Upper lobe of left lung (tissue), 6 donors: ENCODE results near the gene TCL1A. TPM values are rescaled to one million over a fixed set of nuclear protein-coding genes. Genes with fewer than 3 reads are reported as not detected.
A peak's percentile ranks its signal among the peaks of the same experiment; 100 is the strongest.

Experiments
- ATAC-seq, 2 donors: fragments of 200-7000 bp; cut with Tn5 transposase; one replicate each; pipeline ENCODE4 v1.9.1; 2022; ENCODE audit warnings: mild to moderate bottlenecking in 2 of 2, moderate library complexity in 2 of 2; ENCODE audit not compliant: low FRiP score in 2 of 2
- DNase-seq, 2 donors: peaks; one replicate each; pipeline ENCODE4 v3.0.0-alpha.2; 2019 to 2020
- H3K27ac ChIP-seq, 4 donors: fragments of 200-600 bp; sonication (generic); one replicate each; pipeline ENCODE4 v1.5.1; 2016 to 2019
- H3K27me3 ChIP-seq, 4 donors: fragments of 200-600 bp; sonication (generic); one replicate each; pipeline ENCODE4 v1.5.1; 2017 to 2019
- H3K36me3 ChIP-seq, 4 donors: fragments of 200-600 bp; sonication (generic); one replicate each; pipeline ENCODE4 v1.5.1; 2016 to 2019
- H3K4me1 ChIP-seq, 4 donors: fragments of 200-600 bp; sonication (generic); one replicate each; pipeline ENCODE4 v1.5.1; 2018 to 2019
- H3K4me3 ChIP-seq, 4 donors: fragments of 200-600 bp; sonication (generic); one replicate each; pipeline ENCODE4 v1.5.1; 2017 to 2019; ENCODE audit warnings: mild to moderate bottlenecking in 2 of 4, moderate library complexity in 1 of 4
- H3K9me3 ChIP-seq, 4 donors: fragments of 200-600 bp; sonication (generic); one replicate each; pipeline ENCODE4 v1.5.1; 2018 to 2019
- EP300 ChIP-seq, 4 donors: sonication (generic); formaldehyde crosslinking; IDR thresholded peaks; one replicate each; pipeline ENCODE4 v1.5.1; 2017; ENCODE audit warnings: antibody characterized with exemption in 4 of 4, control low read depth in 2 of 4
- POLR2A ChIP-seq, 4 donors: fragments of 450-650 bp; IDR thresholded peaks; one replicate each; pipeline ENCODE4 v1.5.1; 2016 to 2017; ENCODE audit warnings: antibody characterized with exemption in 4 of 4, mild to moderate bottlenecking in 2 of 4
- POLR2AphosphoS5 ChIP-seq, 2 donors: sonication (generic); formaldehyde crosslinking; IDR thresholded peaks; one replicate each; pipeline ENCODE4 v1.5.1; 2017; ENCODE audit warnings: antibody characterized with exemption in 2 of 2
- WGBS, 2 donors: methylation state at CpG; one replicate each; pipeline ENCODE4 v1.1.5; 2017 to 2018; 5-methylcytosine and 5-hydroxymethylcytosine counted together
- total RNA-seq, 6 donors: library from RNA; depleted of rRNA in 4 of 6; stranded (reverse); fragments of >200 nt in 4 of 6; gene quantifications; one replicate each; pipeline versions ENCODE4 v1.1.0 to v1.2.1, GENCODE V29; 2016 to 2021
- TF ChIP-seq, protein P1 (sequence below), 6 experiments: fragments of 450-650 bp in 4 of 6; fragments of 200-600 bp in 2 of 6; sonication (generic) in 2 of 6; IDR thresholded peaks; one replicate each; pipeline ENCODE4 v1.5.1; 2016 to 2019; ENCODE audit warnings: antibody characterized with exemption in 6 of 6
- donor health status: DM: no; HTN: no; CAD: no; lungs with moderate emphysema.
- donor health status: DM: no; HTN: yes; CAD: no; lungs with severe emphysema.

TCL1A gene
- total RNA-seq, 6 donors from 2014 or later = 0.20 to 0.69 (median 0.32) TPM; not detected in 2

- no peaks in the 10 kb centered on the region for H3K36me3 ChIP-seq
- ATAC-seq (no peak), DNase-seq (no peak)
- no peak overlapping the region for H3K4me3 ChIP-seq
- no peak for TF ChIP-seq POLR2A (IDR thresholded peaks at IDR 0.05)
- no peak for TF ChIP-seq POLR2AphosphoS5 (IDR thresholded peaks at IDR 0.05)
- TF ChIP-seq, protein P1, sequence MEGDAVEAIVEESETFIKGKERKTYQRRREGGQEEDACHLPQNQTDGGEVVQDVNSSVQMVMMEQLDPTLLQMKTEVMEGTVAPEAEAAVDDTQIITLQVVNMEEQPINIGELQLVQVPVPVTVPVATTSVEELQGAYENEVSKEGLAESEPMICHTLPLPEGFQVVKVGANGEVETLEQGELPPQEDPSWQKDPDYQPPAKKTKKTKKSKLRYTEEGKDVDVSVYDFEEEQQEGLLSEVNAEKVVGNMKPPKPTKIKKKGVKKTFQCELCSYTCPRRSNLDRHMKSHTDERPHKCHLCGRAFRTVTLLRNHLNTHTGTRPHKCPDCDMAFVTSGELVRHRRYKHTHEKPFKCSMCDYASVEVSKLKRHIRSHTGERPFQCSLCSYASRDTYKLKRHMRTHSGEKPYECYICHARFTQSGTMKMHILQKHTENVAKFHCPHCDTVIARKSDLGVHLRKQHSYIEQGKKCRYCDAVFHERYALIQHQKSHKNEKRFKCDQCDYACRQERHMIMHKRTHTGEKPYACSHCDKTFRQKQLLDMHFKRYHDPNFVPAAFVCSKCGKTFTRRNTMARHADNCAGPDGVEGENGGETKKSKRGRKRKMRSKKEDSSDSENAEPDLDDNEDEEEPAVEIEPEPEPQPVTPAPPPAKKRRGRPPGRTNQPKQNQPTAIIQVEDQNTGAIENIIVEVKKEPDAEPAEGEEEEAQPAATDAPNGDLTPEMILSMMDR (IDR thresholded peaks at IDR 0.05) = no peak
- TF ChIP-seq EP300 (IDR thresholded peaks at IDR 0.05) = no peak
- no peak overlapping the region for H3K27ac ChIP-seq
- H3K9me3 ChIP-seq = no peaks in the 10 kb centered on the region
- no peaks in the 10 kb centered on the region for H3K4me1 ChIP-seq
- no peaks in the 10 kb centered on the region for H3K27me3 ChIP-seq
- 72 to 81% methylated on average over 7 of the region's 7 CpGs for WGBS, 2 donors
These were observed 44.4 kb upstream of the TCL1A start for GRCh38 chr14:95758331-95758730.

- H3K27me3 ChIP-seq = no peaks in the 10 kb centered on the region
- H3K9me3 ChIP-seq = no peaks in the 10 kb centered on the region
- ATAC-seq (no peak), DNase-seq (no peak)
- H3K4me3 ChIP-seq = no peak overlapping the region
- no peak overlapping the region for H3K27ac ChIP-seq
- TF ChIP-seq, protein P1 (IDR thresholded peaks at IDR 0.05) = no peak
- no peak for TF ChIP-seq POLR2A (IDR thresholded peaks at IDR 0.05)
- WGBS, 2 donors = 54% methylated on average over 3 of the region's 3 CpGs
- no peaks in the 10 kb centered on the region for H3K36me3 ChIP-seq
- H3K4me1 ChIP-seq = no peaks in the 10 kb centered on the region
These were observed 42.8 kb upstream of the TCL1A start for GRCh38 chr14:95756751-95757150.

GRCh38 chr14:95756127-95756526 is 42.2 kb upstream of the TCL1A start:
- Histone ChIP-seq H3K9me3 (no peaks in the 10 kb centered on the region), H3K27ac (no peak overlapping the region), H3K4me1 (no peaks in the 10 kb centered on the region), H3K27me3 (no peaks in the 10 kb centered on the region), H3K36me3 (no peaks in the 10 kb centered on the region), H3K4me3 (no peak overlapping the region)
- ATAC-seq = no peak
- DNase-seq = no peak
- WGBS, 2 donors = 69% methylated on average over 6 of the region's 6 CpGs
- no peak for TF ChIP-seq POLR2A (IDR thresholded peaks at IDR 0.05)
- TF ChIP-seq, protein P1 (IDR thresholded peaks at IDR 0.05) = no peak
- TF ChIP-seq EP300 (IDR thresholded peaks at IDR 0.05) = no peak
- TF ChIP-seq POLR2AphosphoS5 (IDR thresholded peaks at IDR 0.05) = no peak

DNA sequence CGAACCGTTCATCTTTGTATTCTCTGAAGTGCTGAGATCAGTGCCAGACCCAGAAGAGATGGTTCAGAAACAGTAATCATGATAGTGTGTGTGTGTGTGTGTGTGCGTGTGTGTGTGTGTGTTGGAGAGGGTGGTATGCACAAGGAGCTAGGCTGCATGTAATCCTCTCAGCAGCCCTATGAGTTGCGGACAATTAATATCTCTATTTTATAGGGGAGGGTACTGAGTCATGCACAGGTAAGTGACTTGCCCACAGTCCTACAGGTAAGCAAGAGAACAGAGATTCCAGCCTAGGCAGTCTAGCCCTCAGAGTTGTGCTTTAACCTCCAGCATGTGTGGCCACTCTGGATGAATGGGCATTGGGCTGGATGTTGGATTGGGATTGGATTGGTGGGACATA is 27.9 kb upstream of the TCL1A start:
- H3K27me3 ChIP-seq = no peaks in the 10 kb centered on the region
- no peak for TF ChIP-seq POLR2A (IDR thresholded peaks at IDR 0.05)
- no peak for TF ChIP-seq EP300 (IDR thresholded peaks at IDR 0.05)
- TF ChIP-seq, protein P1 (IDR thresholded peaks at IDR 0.05) = no peak
- TF ChIP-seq POLR2AphosphoS5 (IDR thresholded peaks at IDR 0.05) = no peak
- DNase-seq = no peak
- no peaks in the 10 kb centered on the region for H3K36me3 ChIP-seq
- H3K27ac ChIP-seq = no peak overlapping the region
- no peaks in the 10 kb centered on the region for H3K4me1 ChIP-seq
- no peak for ATAC-seq
- H3K9me3 ChIP-seq = no peaks in the 10 kb centered on the region
- 79 to 100% methylated on average over 1 to 4 of the region's 4 CpGs for WGBS, 2 donors
- H3K4me3 ChIP-seq = no peak overlapping the region

DNA sequence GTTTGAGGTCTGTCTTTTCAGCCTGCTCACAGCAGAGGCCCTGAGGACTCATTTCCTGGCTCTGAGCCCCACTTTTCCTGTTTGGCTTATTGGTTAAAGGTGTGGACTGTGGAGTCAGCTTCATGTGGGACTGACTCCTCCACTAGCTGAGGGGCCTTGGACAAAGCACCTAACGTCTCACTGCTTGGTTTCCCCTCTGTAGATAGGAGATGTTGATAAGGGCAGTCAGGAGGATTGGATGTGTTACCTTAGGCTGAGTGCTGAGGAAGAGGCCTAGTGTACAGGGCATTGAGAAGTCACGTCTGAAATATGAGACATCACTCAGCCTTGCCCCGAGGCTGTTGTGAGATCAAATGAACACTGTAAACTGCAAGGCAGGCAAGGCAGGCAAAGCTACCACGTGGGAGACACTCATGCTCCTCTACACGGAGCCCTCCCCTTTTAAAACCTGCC is 27.1 kb upstream of the TCL1A start:
- Histone ChIP-seq H3K4me1 (no peaks in the 10 kb centered on the region), H3K4me3 (no peak overlapping the region), H3K27me3 (no peaks in the 10 kb centered on the region), H3K27ac (no peak overlapping the region), H3K36me3 (no peaks in the 10 kb centered on the region), H3K9me3 (no peaks in the 10 kb centered on the region)
- peak in 1 of 2 donors; percentile 9 for ATAC-seq
- DNase-seq = no peak
- WGBS, 2 donors = 13 to 18% methylated on average over 4 to 5 of the region's 5 CpGs
- no peak for TF ChIP-seq POLR2A (IDR thresholded peaks at IDR 0.05)
- TF ChIP-seq, protein P1 (IDR thresholded peaks at IDR 0.05) = no peak
- TF ChIP-seq EP300 (IDR thresholded peaks at IDR 0.05) = no peak
- TF ChIP-seq POLR2AphosphoS5 (IDR thresholded peaks at IDR 0.05) = no peak
